ENCODE data around the gene SERHL2. TPM values are rescaled to one million over a fixed set of nuclear protein-coding genes. Genes with fewer than 3 reads are reported as not detected.
"Not testable (repeated sequence)": the region's sequence is repeated elsewhere in the genome, so short reads cannot be mapped to it uniquely, and the experiment has no call there.

SERHL2 gene
- total and polyA plus RNA-seq, 12 donors, result 1.1 to 11.6 (median 5.6) TPM

- Histone ChIP-seq H3K4me1 (replicated peaks in 1 of 2) (peaks cover 0 to 6% of the 10 kb centered on the region in 2 donors), H3K27ac (no peak overlapping the region), H3K4me3 (no peak overlapping the region), H3K27me3 (no peaks in the 10 kb centered on the region), H3K9me3 (replicated peaks in 1 of 3) (no peaks in the 10 kb centered on the region), H3K36me3 (replicated peaks in 1 of 2) (peaks cover 0 to 16% of the 10 kb centered on the region in 2 donors)
- no peak for DNase-seq
- TF ChIP-seq POLR2A (IDR thresholded peaks at IDR 0.05) (no peak), CTCF (IDR thresholded peaks at IDR 0.05) (no peak)
- WGBS, 4 donors, result 61 to 71% (median 70%) methylated on average over 7 to 10 of the region's 10 CpGs
- intact Hi-C loops (cut with DNase I), result loop anchor here in 1 of 2 donors (5.0 kb wide), 1 partner anchor 36 kb away; no protein-coding TSS in a partner anchor
These were observed 42.3 kb upstream of the SERHL2 start for GRCh38 chr22:42511401-42511891.

- DNase-seq, result peak in 5 of 7 donors; percentile 28 to 78 (median 51)
- intact Hi-C loops (cut with DNase I), result loop anchor here in 1 of 2 donors (5.0 kb wide), 1 partner anchor 35 kb away; no protein-coding TSS in a partner anchor
- TF ChIP-seq CTCF (IDR thresholded peaks at IDR 0.05), result peak in 5 of 6 experiments; percentile 23 to 49 (median 31)
- H3K4me1 ChIP-seq (replicated peaks in 1 of 2); H3K4me3 ChIP-seq; H3K27me3 ChIP-seq; H3K9me3 ChIP-seq (replicated peaks in 1 of 3): not testable (repeated sequence)
- WGBS, 4 donors, result 67 to 80% (median 73%) methylated on average over 9 to 22 of the region's 22 CpGs
- Histone ChIP-seq H3K36me3 (replicated peaks in 1 of 2) (peaks cover 0 to 23% of the 10 kb centered on the region in 2 donors), H3K27ac (peak overlapping the region in 1 of 5 donors; percentile 49)
These were observed 41.3 kb upstream of the SERHL2 start for GRCh38 chr22:42512273-42512990.

- H3K27me3 ChIP-seq; DNase-seq; H3K4me1 ChIP-seq (replicated peaks in 1 of 2); H3K4me3 ChIP-seq; H3K9me3 ChIP-seq (replicated peaks in 1 of 3): not testable (repeated sequence)
- Histone ChIP-seq H3K36me3 (replicated peaks in 1 of 2) (peaks cover 0 to 23% of the 10 kb centered on the region in 2 donors), H3K27ac (peak overlapping the region in 1 of 5 donors; percentile 29)
- 58 to 100% (median 72%) methylated on average over 1 to 17 of the region's 17 CpGs for WGBS, 4 donors
- intact Hi-C loops (cut with DNase I), result loop anchor here in 1 of 2 donors (5.0 kb wide), 1 partner anchor 33 kb away; no protein-coding TSS in a partner anchor
These were observed 39.4 kb upstream of the SERHL2 start for GRCh38 chr22:42514331-42514730.

- H3K27me3 ChIP-seq; DNase-seq; H3K4me3 ChIP-seq; H3K9me3 ChIP-seq (replicated peaks in 1 of 3); intact Hi-C loops (cut with DNase I); H3K4me1 ChIP-seq (replicated peaks in 1 of 2): not testable (repeated sequence)
- WGBS, 4 donors, result 78 to 85% (median 83%) methylated on average over 6 to 7 of the region's 8 CpGs
- Histone ChIP-seq H3K27ac (peak overlapping the region in 2 of 5 donors; percentile 21 to 29), H3K36me3 (replicated peaks in 1 of 2) (peaks cover 0 to 23% of the 10 kb centered on the region in 2 donors)
These were observed 38.5 kb upstream of the SERHL2 start for GRCh38 chr22:42515304-42515703.

- 32 to 59% (median 38%) methylated on average over 10 to 14 of the region's 14 CpGs for WGBS, 4 donors
- intact Hi-C loops (cut with DNase I), result no loop called here
- no peak overlapping the region for H3K4me3 ChIP-seq
- H3K9me3 ChIP-seq (replicated peaks in 1 of 3), result no peaks in the 10 kb centered on the region
- peak; percentile 69 to 90 (median 85) for DNase-seq
- peak overlapping the region in 1 of 5 donors; percentile 29 for H3K27ac ChIP-seq
- peaks cover 0 to 23% of the 10 kb centered on the region in 2 donors for H3K36me3 ChIP-seq (replicated peaks in 1 of 2)
- no peak for TF ChIP-seq POLR2A (IDR thresholded peaks at IDR 0.05)
- no peak for TF ChIP-seq CTCF (IDR thresholded peaks at IDR 0.05)
- H3K27me3 ChIP-seq, result no peaks in the 10 kb centered on the region
- peaks cover 0 to 9% of the 10 kb centered on the region in 2 donors for H3K4me1 ChIP-seq (replicated peaks in 1 of 2)
These were observed 37.9 kb upstream of the SERHL2 start for GRCh38 chr22:42515896-42516295.

GRCh38 chr22:42517103-42517502 lies 36.7 kb upstream of the SERHL2 start:
- H3K9me3 ChIP-seq (replicated peaks in 1 of 3); H3K27ac ChIP-seq; H3K4me3 ChIP-seq; H3K27me3 ChIP-seq; DNase-seq; H3K4me1 ChIP-seq (replicated peaks in 1 of 2); intact Hi-C loops (cut with DNase I): not testable (repeated sequence)
- H3K36me3 ChIP-seq (replicated peaks in 1 of 2), result peaks cover 0 to 16% of the 10 kb centered on the region in 2 donors
- 93 to 97% (median 96%) methylated on average over 7 of the region's 7 CpGs for WGBS, 4 donors

- peak overlapping the region in 3 of 4 donors; percentile 1 to 79 (median 65) for H3K4me3 ChIP-seq
- DNase-seq; H3K27me3 ChIP-seq; H3K4me1 ChIP-seq (replicated peaks in 1 of 2); H3K9me3 ChIP-seq (replicated peaks in 1 of 3); intact Hi-C loops (cut with DNase I): not testable (repeated sequence)
- peaks cover 0 to 11% of the 10 kb centered on the region in 2 donors for H3K36me3 ChIP-seq (replicated peaks in 1 of 2)
- 11 to 43% (median 14%) methylated on average over 6 to 16 of the region's 28 CpGs for WGBS, 4 donors
- H3K27ac ChIP-seq, result peak overlapping the region in 3 of 5 donors; percentile 15 to 83 (median 62)
These were observed 34.9 kb upstream of the SERHL2 start for GRCh38 chr22:42518638-42519524.
